ENCODE data around the gene GSPT1.

The GSPT1 gene

DNA sequence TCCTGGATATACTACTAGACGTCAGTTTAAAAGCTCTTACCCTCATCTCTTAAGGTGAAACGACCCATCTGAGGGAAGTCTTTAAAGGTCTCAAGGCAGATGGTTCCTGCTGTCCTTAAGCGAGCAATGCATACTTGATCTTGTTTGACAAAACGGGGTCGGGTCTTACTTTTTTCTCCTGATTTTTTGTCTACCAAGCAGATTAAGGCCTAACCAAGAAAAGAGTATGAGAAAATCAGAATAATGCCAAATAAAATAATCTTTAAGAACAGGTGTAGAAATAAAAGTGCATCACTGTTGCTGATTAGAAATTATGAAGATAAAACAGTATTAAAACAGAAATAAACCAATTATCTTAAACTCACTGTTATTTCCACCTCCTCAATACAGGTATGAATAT is 40.0 kb downstream of the GSPT1 start:
- no peaks in the 10 kb centered on the region for H3K9me3 ChIP-seq (ENCODE audit: control insufficient read depth, low read length)
- TF ChIP-seq, protein P1, sequence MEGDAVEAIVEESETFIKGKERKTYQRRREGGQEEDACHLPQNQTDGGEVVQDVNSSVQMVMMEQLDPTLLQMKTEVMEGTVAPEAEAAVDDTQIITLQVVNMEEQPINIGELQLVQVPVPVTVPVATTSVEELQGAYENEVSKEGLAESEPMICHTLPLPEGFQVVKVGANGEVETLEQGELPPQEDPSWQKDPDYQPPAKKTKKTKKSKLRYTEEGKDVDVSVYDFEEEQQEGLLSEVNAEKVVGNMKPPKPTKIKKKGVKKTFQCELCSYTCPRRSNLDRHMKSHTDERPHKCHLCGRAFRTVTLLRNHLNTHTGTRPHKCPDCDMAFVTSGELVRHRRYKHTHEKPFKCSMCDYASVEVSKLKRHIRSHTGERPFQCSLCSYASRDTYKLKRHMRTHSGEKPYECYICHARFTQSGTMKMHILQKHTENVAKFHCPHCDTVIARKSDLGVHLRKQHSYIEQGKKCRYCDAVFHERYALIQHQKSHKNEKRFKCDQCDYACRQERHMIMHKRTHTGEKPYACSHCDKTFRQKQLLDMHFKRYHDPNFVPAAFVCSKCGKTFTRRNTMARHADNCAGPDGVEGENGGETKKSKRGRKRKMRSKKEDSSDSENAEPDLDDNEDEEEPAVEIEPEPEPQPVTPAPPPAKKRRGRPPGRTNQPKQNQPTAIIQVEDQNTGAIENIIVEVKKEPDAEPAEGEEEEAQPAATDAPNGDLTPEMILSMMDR (IDR thresholded peaks at IDR 0.05) = no peak
- H3K4me1 ChIP-seq = no peaks in the 10 kb centered on the region
- no peaks in the 10 kb centered on the region for H3K36me3 ChIP-seq (ENCODE audit: control insufficient read depth, insufficient read depth, low read length)
- no peaks in the 10 kb centered on the region for H3K79me2 ChIP-seq
- H3K9ac ChIP-seq = no peak overlapping the region
- no peak overlapping the region for H3K27ac ChIP-seq
- H3K27me3 ChIP-seq (ENCODE audit: control insufficient read depth, insufficient read depth, low read length) = no peaks in the 10 kb centered on the region
- H2AFZ ChIP-seq = no peak overlapping the region
- H3K4me3 ChIP-seq (ENCODE audit: low read depth, low read length) = no peak overlapping the region
- no peak overlapping the region for H3K4me2 ChIP-seq (ENCODE audit: low read length)

DNA sequence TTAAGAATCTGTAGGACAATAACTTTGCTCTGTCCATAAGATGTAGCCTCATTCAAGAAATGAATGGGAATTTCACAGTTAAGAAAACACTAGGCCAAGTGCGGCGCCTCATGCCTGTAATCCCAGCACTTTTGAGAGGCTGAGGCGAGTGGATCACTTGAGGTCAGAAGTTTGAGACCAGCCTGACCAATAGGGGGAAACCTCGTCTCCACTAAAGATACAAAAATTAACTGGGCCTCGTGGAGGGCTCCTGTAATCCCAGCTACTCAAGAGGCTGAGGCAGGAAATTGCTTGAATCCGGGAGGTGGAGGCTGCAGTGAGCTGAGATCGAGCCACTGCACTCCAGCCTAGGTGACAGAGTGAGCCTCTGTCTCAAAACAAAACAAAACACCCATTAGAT is 44.6 kb downstream of the GSPT1 start:
- no peaks in the 10 kb centered on the region for H3K36me3 ChIP-seq (ENCODE audit: control insufficient read depth, insufficient read depth, low read length)
- H3K4me2 ChIP-seq (ENCODE audit: low read length) = no peak overlapping the region
- H3K79me2 ChIP-seq = peaks cover 8% of the 10 kb centered on the region

DNA sequence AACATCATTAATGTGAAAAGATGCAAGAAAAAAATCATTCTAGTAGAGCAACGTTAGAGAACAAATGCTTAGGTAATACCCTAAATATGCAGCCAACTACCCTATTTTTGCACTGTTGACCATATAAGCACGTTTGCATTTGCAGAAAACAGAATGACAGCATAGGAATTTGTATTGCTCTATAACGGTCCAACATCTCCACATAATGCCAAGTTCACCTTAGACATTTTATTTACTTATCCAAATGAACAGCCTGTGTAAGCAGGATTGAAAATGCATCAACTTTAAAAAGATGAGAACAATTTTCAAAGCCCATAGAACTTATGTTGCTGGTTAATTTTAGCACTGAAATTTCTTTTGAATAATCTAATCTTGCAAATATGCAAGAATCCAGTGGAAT is 45.4 kb downstream of the GSPT1 start:
- no peaks in the 10 kb centered on the region for H3K9me3 ChIP-seq (ENCODE audit: control insufficient read depth, low read length)
- no peak overlapping the region for H3K27ac ChIP-seq
- no peak overlapping the region for H3K9ac ChIP-seq
- TF ChIP-seq, protein P1 (IDR thresholded peaks at IDR 0.05) = no peak
- H3K36me3 ChIP-seq (ENCODE audit: control insufficient read depth, insufficient read depth, low read length) = no peaks in the 10 kb centered on the region
- no peak overlapping the region for H3K4me3 ChIP-seq (ENCODE audit: low read depth, low read length)
- peaks cover 9% of the 10 kb centered on the region for H3K79me2 ChIP-seq
- H3K4me1 ChIP-seq = no peaks in the 10 kb centered on the region
- no peaks in the 10 kb centered on the region for H3K27me3 ChIP-seq (ENCODE audit: control insufficient read depth, insufficient read depth, low read length)
- no peak overlapping the region for H2AFZ ChIP-seq
- no peak overlapping the region for H3K4me2 ChIP-seq (ENCODE audit: low read length)

More for the DNA sequence above, 44.6 kb downstream of the GSPT1 start:
- Histone ChIP-seq H3K27me3 (ENCODE audit: control insufficient read depth, insufficient read depth, low read length) (no peaks in the 10 kb centered on the region), H3K4me1 (no peaks in the 10 kb centered on the region), H3K27ac (no peak overlapping the region), H3K4me3 (ENCODE audit: low read depth, low read length) (no peak overlapping the region), H2AFZ (no peak overlapping the region), H3K9me3 (ENCODE audit: control insufficient read depth, low read length) (no peaks in the 10 kb centered on the region), H3K9ac (no peak overlapping the region)
- TF ChIP-seq, protein P1 (IDR thresholded peaks at IDR 0.05) = peak; percentile 15

DNA sequence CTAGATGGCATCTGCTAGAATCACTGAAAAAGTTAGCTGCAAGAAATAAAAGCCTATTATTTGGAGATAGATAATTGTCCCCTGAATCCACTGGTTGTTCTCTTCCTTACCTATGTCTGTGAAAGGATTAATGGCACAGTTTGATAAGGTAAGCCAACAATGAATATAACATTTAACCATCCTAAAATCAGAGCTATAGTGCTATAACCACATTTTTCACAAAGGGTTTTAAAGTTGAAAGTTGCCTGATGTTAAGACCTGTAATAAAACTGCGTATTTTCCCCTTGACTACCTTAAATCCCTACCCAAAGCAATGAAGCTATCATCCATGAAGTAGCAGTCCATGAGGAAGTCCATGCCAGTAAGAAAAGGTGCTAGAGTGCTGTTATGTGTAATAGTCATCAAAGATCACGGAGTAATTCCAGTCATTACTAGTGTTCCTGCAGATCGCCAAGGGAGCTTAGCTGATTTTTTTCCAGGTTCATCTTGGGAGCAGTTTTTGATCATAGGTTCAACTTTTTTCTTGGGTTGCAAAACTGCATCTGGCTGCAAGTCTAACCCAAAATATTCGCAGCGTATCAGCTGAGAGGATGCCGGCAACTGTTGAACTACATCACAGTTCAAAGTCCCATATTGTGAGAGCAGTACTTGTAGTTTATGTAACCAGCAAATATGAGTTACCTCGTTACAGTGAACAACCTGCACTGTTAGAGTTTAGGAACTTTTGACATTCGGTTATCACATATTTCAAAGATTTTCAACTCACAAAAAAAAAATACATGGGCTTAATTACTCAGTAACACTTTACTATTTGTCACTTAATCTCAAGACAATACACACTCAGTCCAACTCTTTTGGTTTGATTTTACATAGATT is 46.2 kb downstream of the GSPT1 start:
- TF ChIP-seq, protein P1 (IDR thresholded peaks at IDR 0.05) = no peak
- H3K27me3 ChIP-seq (ENCODE audit: control insufficient read depth, insufficient read depth, low read length) = no peaks in the 10 kb centered on the region
- H3K9me3 ChIP-seq (ENCODE audit: control insufficient read depth, low read length) = no peaks in the 10 kb centered on the region
- H3K4me2 ChIP-seq (ENCODE audit: low read length) = no peak overlapping the region
- H3K9ac ChIP-seq = no peak overlapping the region
- no peak overlapping the region for H3K27ac ChIP-seq
- no peak overlapping the region for H2AFZ ChIP-seq
- no peak overlapping the region for H3K4me3 ChIP-seq (ENCODE audit: low read depth, low read length)
- H3K36me3 ChIP-seq (ENCODE audit: control insufficient read depth, insufficient read depth, low read length) = no peaks in the 10 kb centered on the region
- H3K79me2 ChIP-seq = peaks cover 13% of the 10 kb centered on the region
- H3K4me1 ChIP-seq = no peaks in the 10 kb centered on the region
